ENCODE results near the gene S100P.

DNA sequence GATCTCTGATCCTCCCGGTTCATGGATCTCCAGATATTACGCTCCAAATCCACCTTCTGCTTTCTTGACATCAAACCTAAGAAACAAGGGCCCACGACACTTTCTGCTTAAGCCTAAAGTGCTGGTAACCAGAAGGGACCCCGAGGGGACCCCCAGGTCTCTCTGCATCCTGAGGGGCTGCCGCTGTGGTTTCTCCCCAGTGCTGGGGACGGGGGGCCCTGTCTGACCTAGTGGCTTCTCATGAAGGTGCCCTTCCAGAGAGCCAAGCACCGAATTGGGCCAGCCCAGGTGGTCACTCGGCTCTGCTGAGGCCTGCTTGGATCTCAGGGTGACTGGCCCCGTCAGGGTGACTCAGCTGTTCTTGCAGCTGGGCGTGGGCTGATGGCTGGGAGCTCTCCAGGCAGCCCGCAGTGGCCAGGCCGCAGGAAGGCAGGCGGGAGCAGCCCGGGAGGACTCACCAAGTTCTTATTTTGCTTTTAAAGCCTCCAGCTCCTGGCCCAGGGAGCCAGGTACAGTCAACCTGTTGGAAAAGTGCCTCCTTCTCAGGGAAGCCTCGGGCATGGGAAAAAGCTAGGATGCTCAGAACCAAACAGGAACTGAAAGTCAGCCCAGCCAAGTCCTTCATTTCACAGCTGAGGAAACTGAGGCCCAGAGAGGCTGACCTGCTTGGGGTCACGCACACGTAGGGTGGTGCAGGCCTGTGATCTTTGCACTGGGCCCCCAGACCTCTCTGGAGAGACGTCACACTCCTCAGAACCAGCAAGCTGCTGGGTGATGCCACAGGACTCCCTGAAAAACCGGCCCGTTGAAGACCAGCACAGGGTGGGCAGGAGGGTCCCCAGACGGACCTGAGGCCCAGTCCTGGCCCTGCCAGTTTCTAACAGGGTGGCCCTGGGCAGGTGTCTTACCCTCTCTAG is 39.0 kb downstream of the S100P start:
- TF ChIP-seq, protein P1, sequence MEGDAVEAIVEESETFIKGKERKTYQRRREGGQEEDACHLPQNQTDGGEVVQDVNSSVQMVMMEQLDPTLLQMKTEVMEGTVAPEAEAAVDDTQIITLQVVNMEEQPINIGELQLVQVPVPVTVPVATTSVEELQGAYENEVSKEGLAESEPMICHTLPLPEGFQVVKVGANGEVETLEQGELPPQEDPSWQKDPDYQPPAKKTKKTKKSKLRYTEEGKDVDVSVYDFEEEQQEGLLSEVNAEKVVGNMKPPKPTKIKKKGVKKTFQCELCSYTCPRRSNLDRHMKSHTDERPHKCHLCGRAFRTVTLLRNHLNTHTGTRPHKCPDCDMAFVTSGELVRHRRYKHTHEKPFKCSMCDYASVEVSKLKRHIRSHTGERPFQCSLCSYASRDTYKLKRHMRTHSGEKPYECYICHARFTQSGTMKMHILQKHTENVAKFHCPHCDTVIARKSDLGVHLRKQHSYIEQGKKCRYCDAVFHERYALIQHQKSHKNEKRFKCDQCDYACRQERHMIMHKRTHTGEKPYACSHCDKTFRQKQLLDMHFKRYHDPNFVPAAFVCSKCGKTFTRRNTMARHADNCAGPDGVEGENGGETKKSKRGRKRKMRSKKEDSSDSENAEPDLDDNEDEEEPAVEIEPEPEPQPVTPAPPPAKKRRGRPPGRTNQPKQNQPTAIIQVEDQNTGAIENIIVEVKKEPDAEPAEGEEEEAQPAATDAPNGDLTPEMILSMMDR (conservative IDR thresholded peaks at IDR 0.05; ENCODE audit: low read depth, low read length) = no peak
- TF ChIP-seq EZH2 (IDR thresholded peaks at IDR 0.05; ENCODE audit: borderline replicate concordance, low read depth, low read length, poor library complexity, severe bottlenecking) = no peak

All from A673 (cell line).